ENCODE results near the gene HSPA12A.

Gene HSPA12A

DNA sequence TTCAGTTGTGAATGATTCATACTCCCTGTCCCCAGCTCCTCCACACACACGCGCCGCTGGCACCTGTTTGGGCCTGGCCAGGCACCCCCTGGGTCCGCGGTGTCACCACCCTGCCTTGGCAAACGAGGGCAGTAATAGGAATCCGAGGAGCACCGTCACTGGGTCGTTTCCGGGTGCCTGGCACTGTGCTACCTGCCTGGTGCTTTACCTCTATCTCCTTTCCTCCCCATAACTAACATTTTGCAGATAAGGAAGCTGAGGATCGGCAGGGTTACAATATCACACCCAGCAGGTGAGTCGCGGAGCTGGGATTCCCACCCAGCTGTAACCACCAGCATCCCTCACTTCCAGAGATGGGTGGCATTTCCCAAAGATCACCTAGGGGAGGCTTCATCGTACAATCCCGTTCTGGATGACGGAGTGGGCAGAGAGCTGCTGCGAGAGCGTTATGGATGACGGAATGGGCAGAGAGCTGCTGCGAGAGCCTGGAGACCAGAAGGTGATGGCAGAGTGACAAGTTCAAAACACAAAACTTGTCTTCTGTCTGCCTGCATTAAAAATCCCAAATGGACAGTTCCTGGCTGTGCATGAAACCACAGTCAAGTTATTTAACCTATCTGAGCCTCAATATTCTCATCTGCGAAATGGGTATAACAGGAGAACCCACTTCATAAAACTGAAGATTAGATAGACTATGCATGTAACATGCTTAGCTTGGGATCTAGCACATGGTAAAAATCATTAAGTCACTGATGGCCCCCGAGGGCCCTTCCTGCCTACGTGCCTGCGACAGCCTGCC is 1.1 kb upstream of the HSPA12A start:
- no peak for FAIRE-seq
- TF ChIP-seq, protein P1, sequence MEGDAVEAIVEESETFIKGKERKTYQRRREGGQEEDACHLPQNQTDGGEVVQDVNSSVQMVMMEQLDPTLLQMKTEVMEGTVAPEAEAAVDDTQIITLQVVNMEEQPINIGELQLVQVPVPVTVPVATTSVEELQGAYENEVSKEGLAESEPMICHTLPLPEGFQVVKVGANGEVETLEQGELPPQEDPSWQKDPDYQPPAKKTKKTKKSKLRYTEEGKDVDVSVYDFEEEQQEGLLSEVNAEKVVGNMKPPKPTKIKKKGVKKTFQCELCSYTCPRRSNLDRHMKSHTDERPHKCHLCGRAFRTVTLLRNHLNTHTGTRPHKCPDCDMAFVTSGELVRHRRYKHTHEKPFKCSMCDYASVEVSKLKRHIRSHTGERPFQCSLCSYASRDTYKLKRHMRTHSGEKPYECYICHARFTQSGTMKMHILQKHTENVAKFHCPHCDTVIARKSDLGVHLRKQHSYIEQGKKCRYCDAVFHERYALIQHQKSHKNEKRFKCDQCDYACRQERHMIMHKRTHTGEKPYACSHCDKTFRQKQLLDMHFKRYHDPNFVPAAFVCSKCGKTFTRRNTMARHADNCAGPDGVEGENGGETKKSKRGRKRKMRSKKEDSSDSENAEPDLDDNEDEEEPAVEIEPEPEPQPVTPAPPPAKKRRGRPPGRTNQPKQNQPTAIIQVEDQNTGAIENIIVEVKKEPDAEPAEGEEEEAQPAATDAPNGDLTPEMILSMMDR (IDR thresholded peaks at IDR 0.05; ENCODE audit: insufficient read depth, missing control alignments): no peak
- DNase-seq (ENCODE audit: insufficient read length, low spot score): no peak

DNA sequence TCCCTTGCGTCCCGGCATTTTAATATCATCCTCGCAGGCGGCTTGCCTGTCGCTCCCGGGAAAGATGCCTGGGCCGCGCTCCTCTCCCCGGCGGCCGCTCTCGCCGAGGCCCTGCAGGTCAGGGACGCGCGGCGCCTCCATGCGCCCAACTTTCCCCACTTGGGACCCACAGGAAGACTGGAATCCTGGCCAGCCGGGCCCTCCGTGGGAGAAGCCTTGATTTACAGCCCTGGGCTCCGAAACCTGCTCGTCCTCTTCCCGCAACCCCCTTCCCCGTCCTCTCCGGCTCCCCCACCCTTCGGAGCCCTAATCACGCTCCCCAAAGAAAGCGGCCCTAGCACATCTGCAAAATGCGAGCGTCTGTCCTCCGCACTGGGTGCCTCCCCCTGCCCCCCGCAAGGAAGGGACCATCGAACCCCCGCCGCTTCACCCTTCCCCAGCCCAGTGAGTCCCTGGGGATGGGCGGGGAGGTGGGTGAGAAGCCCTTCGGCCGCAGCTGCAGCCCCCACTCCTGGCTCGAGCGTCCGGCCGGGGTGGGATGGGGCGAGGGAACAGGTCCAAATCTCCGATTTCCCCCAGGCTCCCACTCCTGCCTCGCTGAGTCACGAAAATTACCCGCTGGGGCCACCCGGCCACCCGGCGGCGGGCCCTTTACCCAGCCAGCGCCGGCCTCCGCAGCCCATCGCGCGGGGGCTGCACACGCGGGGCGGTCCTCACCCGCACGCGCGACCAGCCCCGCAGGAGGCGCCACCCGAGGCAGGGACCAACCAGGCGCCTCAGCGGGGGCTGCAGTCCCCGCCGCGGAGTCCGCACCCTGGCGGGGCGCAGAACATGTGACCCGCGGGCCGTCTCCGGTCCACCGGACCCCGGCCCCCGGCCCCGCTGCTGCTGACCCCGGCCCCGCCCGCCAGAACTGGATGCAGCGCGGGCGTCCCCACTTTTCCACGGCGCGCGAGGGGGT is 695 bp downstream of the HSPA12A start:
- TF ChIP-seq, protein P1 (IDR thresholded peaks at IDR 0.05; ENCODE audit: insufficient read depth, missing control alignments): no peak
- FAIRE-seq (no peak), DNase-seq (ENCODE audit: insufficient read length, low spot score) (no peak)

DNA sequence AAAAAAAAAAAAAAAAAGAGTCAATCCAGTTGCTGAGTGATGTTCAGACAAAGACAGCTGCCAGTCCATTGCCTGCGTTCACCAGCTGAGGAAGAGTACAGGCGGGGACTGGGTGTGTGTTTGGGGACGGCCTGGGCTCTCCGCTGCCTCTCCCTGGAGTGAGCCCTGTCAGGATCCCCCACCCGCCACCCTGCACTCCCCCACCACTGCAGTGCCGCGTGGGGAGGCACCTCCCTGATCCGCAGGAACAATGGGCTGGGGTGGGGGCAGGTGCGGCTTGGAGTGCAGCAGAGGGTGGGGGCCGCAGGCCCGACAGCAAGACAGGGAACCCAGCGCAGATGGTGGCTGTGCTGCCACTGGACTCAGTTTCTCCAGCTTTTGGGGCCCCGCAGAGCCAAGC is 1.4 kb downstream of the HSPA12A start:
- DNase-seq (ENCODE audit: insufficient read length, low spot score): no peak
- FAIRE-seq: no peak
- TF ChIP-seq, protein P1 (IDR thresholded peaks at IDR 0.05; ENCODE audit: insufficient read depth, missing control alignments): no peak

DNA sequence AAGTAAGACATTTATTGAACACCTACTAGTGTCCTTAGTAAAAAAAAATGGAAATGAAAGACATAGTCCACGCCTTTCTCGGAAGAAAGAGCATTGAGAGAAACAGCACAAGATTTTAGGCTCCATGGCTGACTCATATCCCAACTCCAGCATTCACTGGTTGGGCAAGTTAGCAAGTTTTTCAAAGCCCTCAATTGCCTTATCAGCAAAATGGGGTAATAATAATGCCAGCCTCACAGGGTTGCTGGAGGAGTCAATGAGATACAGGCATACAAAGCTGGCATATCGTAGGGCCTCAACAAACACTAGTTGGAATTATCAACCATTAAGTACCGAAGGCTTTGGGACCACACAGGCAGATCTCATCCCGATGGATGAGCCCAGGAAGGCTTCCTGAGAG is 4.0 kb downstream of the HSPA12A start:
- TF ChIP-seq, protein P1 (IDR thresholded peaks at IDR 0.05; ENCODE audit: insufficient read depth, missing control alignments): no peak
- FAIRE-seq (no peak), DNase-seq (ENCODE audit: insufficient read length, low spot score) (no peak)

DNA sequence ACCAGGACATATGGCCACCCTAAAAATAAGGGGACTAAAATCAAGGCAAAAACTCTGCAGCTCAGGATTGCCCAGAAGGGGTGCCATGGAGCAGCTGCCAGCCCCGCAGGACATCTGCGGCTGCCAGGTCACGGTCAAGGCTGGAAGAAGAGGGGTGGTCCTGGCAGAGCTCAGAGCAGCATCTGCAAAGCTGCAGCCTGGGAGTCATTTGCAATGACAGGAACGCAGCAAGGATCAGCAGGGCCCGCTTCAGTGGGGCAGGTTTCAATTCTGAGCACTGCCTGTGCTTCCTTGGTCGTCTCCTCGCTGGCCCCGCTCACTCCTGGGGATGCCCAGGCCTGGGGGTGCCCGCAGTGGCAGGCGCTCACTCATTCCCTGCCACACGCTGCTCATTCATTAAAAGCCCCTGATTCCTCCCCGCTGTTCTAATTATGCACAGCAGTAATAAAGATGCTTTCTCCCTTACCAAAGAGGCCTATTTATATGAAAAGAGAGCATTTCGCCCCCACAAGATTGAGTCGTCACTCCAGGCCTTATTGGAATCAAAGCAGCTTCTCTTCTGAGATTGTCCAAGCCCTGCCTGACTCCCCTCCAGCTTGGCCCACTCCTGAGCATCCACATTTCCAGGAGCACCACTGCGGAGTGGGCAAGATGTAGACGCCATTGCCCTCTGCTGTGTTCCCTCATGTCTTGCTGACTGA is 4.6 kb downstream of the HSPA12A start:
- DNase-seq (ENCODE audit: insufficient read length, low spot score) (no peak), FAIRE-seq (no peak)
- TF ChIP-seq, protein P1 (IDR thresholded peaks at IDR 0.05; ENCODE audit: insufficient read depth, missing control alignments): no peak

DNA sequence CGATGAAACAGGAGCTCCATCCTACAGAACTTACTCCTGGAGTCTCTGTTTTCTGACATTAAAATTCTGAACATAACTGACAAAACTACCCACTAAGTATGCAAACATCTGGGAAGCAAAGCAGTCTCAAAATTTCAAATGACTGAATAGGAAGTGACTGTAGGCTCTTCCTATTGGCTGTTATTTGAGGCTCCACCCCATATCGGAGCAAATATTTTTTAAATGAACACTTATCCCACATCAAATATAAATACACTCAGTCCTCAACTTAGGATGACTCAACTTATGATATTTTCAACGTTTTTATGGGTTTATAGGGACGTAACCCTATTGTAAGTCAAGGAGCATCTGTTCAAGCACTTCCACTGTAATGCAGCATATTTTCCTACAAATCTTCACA is 8.8 kb downstream of the HSPA12A start:
- FAIRE-seq (no peak), DNase-seq (ENCODE audit: insufficient read length, low spot score) (no peak)
- TF ChIP-seq, protein P1 (IDR thresholded peaks at IDR 0.05; ENCODE audit: insufficient read depth, missing control alignments): no peak

All from D721Med (cell line).